Erythroblast (primary cell): Measurements from ENCODE around the gene CALML5.

Source experiments
- GATA1 ChIP-seq: IDR thresholded peaks from 2 replicates; pipeline ENCODE4 v1.6.1; 2011; ENCODE audit warnings: low read depth, mild to moderate bottlenecking, control low read depth, low read length, moderate library complexity
- POLR2A ChIP-seq: IDR thresholded peaks from 2 replicates; pipeline ENCODE4 v1.6.1; 2011; ENCODE audit warnings: mild to moderate bottlenecking, low read length

- TF ChIP-seq POLR2A (no peak), GATA1 (no peak)
Observed at GRCh38 chr10:5542100-5542499, 42.7 kb upstream of the CALML5 start.
